CD4-positive, alpha-beta T cell (primary cell): ENCODE measurements around the gene ARHGAP10. TPM values are rescaled to one million over a fixed set of nuclear protein-coding genes. Genes with fewer than 3 reads are reported as not detected.

ENCODE experiments used
- ATAC-seq: fragments of 200-7000 bp; cut with Tn5 transposase; one replicate; pipeline ENCODE4 v1.10.0; 2022; ENCODE audit warnings: mild to moderate bottlenecking; ENCODE audit not compliant: poor library complexity
- CTCF ChIA-PET: fragments of 350-600 bp; sonication (Branson Sonifier 250); formaldehyde crosslinking; loops from one replicate; lab custom pipeline; 2021; ENCODE audit warnings: antibody characterized with exemption, inconsistent platforms; lab: Charles Lee
- POLR2A ChIA-PET: fragments of 350-600 bp; sonication (Branson Sonifier 250); formaldehyde crosslinking; loops from one replicate; lab custom pipeline; 2021; ENCODE audit warnings: antibody characterized with exemption, inconsistent platforms; lab: Charles Lee
- DNase-seq, 14 experiments: peaks; one replicate each; pipeline ENCODE4 v3.0.0-alpha.2; 2013 to 2020; ENCODE audit warnings: mixed read lengths in 2 of 14
- H3K27ac ChIP-seq, 2 donors: one replicate each; pipeline versions ENCODE4 v1.5.1 to v1.7.0; 2013; ENCODE audit warnings: low read length in 2 of 2, low read depth in 1 of 2, mild to moderate bottlenecking in 1 of 2
- H3K27me3 ChIP-seq, 2 experiments: 1 replicate in 1 of 2; 2 replicates in 1 of 2; pipeline versions ENCODE4 v1.6.1 to v1.7.0; 2013; ENCODE audit warnings: low read length in 2 of 2, control low read depth in 1 of 2, mild to moderate bottlenecking in 1 of 2, moderate library complexity in 1 of 2; ENCODE audit not compliant: insufficient read depth in 2 of 2, control insufficient read depth in 1 of 2
- H3K36me3 ChIP-seq: one replicate; pipeline ENCODE4 v1.6.1; 2013; ENCODE audit warnings: low read length, control low read depth; ENCODE audit not compliant: insufficient read depth
- H3K4me1 ChIP-seq: one replicate; pipeline ENCODE4 v1.6.1; 2013; ENCODE audit warnings: low read length, control low read depth; ENCODE audit not compliant: insufficient read depth
- H3K4me3 ChIP-seq: one replicate; pipeline ENCODE4 v1.5.1; 2013; ENCODE audit warnings: mild to moderate bottlenecking, low read length, moderate library complexity
- H3K9me3 ChIP-seq, 2 experiments: 1 replicate in 1 of 2; 2 replicates in 1 of 2; pipeline versions ENCODE4 v1.6.1 to v1.7.0; 2013; ENCODE audit warnings: low read length in 2 of 2, mild to moderate bottlenecking in 2 of 2, control low read depth in 1 of 2, moderate library complexity in 1 of 2; ENCODE audit not compliant: control insufficient read depth in 1 of 2, insufficient read depth in 1 of 2
- H3K27ac Mint-ChIP-seq: one replicate; pipeline ENCODE4 v1.8.0; 2020; ENCODE audit warnings: mixed read lengths
- H3K27me3 Mint-ChIP-seq: one replicate; pipeline ENCODE4 v1.8.0; 2021; ENCODE audit warnings: mixed read lengths
- H3K36me3 Mint-ChIP-seq: one replicate; pipeline ENCODE4 v1.8.0; 2021; ENCODE audit warnings: low read depth, mixed read lengths
- H3K4me1 Mint-ChIP-seq: one replicate; pipeline ENCODE4 v1.8.0; 2021; ENCODE audit warnings: low read depth, mixed read lengths
- H3K4me3 Mint-ChIP-seq: one replicate; pipeline ENCODE4 v1.8.0; 2020; ENCODE audit warnings: mild to moderate bottlenecking, mixed read lengths
- H3K9me3 Mint-ChIP-seq: one replicate; pipeline ENCODE4 v1.8.0; 2020; ENCODE audit warnings: mixed read lengths
- intact Hi-C, 2 experiments: fragments of 100-400 bp; cut with DNase I in 1 of 2; cut with micrococcal nuclease in 1 of 2; formaldehyde crosslinking; loops; one replicate each; pipeline versions ENCODE4 v1.15.1 to v1.9.0; 2023 to 2025; cut with DNase I, micrococcal nuclease
- total RNA-seq, 174 experiments: library from RNA in 2 of 174; stranded (reverse) in 2 of 174; gene quantifications; one replicate each; pipeline ENCODE4 v1.2.3 and lab custom pipeline; 2021 to 2026
- TF ChIP-seq, protein P1 (sequence below): fragments of 200-600 bp; IDR thresholded peaks from one replicate; pipeline ENCODE4 v1.8.0; 2022; ENCODE audit warnings: antibody characterized with exemption, mild to moderate bottlenecking

The ARHGAP10 gene
- total RNA-seq, 2 experiments from 2014 or later: 5.6 to 5.7 TPM

- Mint-ChIP-seq H3K4me1 (peaks cover 15% of the 10 kb centered on the region), H3K9me3 (no peaks in the 10 kb centered on the region), H3K36me3 (no peaks in the 10 kb centered on the region), H3K27ac (no peak overlapping the region), H3K27me3 (no peaks in the 10 kb centered on the region), H3K4me3 (no peak overlapping the region)
- Histone ChIP-seq H3K27ac (no peak overlapping the region), H3K4me3 (no peak overlapping the region), H3K36me3 (no peaks in the 10 kb centered on the region), H3K27me3 (no peaks in the 10 kb centered on the region), H3K9me3 (no peaks in the 10 kb centered on the region), H3K4me1 (peaks cover 10% of the 10 kb centered on the region)
- intact Hi-C loops: no loop called here
- POLR2A ChIA-PET: no interaction called here
- CTCF ChIA-PET: no interaction called here
- TF ChIP-seq, protein P1, sequence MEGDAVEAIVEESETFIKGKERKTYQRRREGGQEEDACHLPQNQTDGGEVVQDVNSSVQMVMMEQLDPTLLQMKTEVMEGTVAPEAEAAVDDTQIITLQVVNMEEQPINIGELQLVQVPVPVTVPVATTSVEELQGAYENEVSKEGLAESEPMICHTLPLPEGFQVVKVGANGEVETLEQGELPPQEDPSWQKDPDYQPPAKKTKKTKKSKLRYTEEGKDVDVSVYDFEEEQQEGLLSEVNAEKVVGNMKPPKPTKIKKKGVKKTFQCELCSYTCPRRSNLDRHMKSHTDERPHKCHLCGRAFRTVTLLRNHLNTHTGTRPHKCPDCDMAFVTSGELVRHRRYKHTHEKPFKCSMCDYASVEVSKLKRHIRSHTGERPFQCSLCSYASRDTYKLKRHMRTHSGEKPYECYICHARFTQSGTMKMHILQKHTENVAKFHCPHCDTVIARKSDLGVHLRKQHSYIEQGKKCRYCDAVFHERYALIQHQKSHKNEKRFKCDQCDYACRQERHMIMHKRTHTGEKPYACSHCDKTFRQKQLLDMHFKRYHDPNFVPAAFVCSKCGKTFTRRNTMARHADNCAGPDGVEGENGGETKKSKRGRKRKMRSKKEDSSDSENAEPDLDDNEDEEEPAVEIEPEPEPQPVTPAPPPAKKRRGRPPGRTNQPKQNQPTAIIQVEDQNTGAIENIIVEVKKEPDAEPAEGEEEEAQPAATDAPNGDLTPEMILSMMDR: no peak
- ATAC-seq (no peak), DNase-seq (no peak)
Measured at GRCh38 chr4:147811878-147812277, 80.0 kb downstream of the ARHGAP10 start.

DNA sequence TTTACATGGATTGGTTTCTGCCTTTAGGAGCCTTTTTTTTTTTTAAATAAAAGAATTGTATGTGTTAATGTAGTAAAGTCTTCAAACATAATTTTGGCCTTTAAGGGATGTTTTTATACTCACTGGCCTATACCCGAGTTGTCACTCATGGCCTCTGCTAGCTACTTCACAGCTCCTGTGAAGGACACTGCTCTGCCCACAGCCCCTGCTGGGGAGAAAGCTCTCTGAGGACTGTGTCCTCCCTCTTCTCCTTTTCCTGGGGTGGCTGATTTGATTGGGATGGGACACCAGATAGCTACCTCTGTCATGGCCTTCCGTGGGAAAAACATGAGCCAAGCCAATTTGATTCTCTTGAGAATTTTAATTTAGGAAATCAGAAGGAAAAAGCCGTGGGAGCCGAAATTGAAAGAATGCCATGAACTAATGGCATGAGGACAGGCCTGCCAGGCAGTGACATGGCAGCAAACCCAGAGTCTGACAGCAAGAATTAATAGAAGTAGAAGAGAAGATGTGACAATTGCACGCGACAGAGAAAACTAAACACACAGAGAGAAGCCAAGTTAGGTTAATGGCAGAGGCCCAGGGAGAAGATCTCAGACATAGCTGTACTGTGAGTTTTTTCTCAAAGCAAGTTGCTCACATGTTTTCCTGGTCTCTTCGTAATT is 81.4 kb downstream of the ARHGAP10 start:
- no peaks in the 10 kb centered on the region for H3K27me3 Mint-ChIP-seq
- H3K27me3 ChIP-seq: no peaks in the 10 kb centered on the region
- no peaks in the 10 kb centered on the region for H3K36me3 ChIP-seq
- CTCF ChIA-PET: no interaction called here
- H3K4me1 ChIP-seq: peaks cover 10% of the 10 kb centered on the region
- peaks cover 15% of the 10 kb centered on the region for H3K4me1 Mint-ChIP-seq
- TF ChIP-seq, protein P1: no peak
- POLR2A ChIA-PET: no interaction called here
- no peak for ATAC-seq
- no peak overlapping the region for H3K27ac Mint-ChIP-seq
- intact Hi-C loops: no loop called here
- no peak overlapping the region for H3K27ac ChIP-seq
- no peak overlapping the region for H3K4me3 Mint-ChIP-seq
- H3K36me3 Mint-ChIP-seq: no peaks in the 10 kb centered on the region
- no peaks in the 10 kb centered on the region for H3K9me3 ChIP-seq
- no peaks in the 10 kb centered on the region for H3K9me3 Mint-ChIP-seq
- H3K4me3 ChIP-seq: no peak overlapping the region
- DNase-seq: no peak

DNA sequence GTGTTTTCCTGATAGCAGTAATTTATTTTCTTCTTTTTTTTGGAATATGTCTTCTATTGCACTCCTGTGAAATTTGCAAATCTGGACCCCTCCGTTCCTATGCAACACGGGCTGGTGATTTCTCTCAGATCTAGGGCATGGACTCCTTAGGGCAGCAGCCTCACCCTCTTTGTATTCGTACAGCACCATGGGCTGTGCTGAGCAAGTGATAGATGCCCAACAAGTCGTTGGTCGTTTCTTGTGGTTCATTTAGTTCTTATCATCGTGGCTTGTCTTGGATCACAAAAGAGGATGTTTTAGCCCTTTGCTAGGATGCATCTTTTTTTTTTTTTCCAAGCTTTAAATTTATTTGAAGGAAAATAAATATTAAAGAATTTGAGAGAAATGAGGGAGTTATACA is 82.1 kb downstream of the ARHGAP10 start:
- no peaks in the 10 kb centered on the region for H3K36me3 Mint-ChIP-seq
- H3K27ac Mint-ChIP-seq: no peak overlapping the region
- no peak for DNase-seq
- intact Hi-C loops: no loop called here
- no peaks in the 10 kb centered on the region for H3K27me3 Mint-ChIP-seq
- H3K36me3 ChIP-seq: no peaks in the 10 kb centered on the region
- no peaks in the 10 kb centered on the region for H3K9me3 ChIP-seq
- no peaks in the 10 kb centered on the region for H3K27me3 ChIP-seq
- H3K4me1 ChIP-seq: peaks cover 10% of the 10 kb centered on the region
- no peak overlapping the region for H3K4me3 Mint-ChIP-seq
- no peaks in the 10 kb centered on the region for H3K9me3 Mint-ChIP-seq
- H3K4me3 ChIP-seq: no peak overlapping the region
- POLR2A ChIA-PET: no interaction called here
- CTCF ChIA-PET: no interaction called here
- no peak overlapping the region for H3K27ac ChIP-seq
- no peak for ATAC-seq
- H3K4me1 Mint-ChIP-seq: peaks cover 15% of the 10 kb centered on the region
- TF ChIP-seq, protein P1: no peak
